WTC11 (cell line): ENCODE data around the gene TSC22D3. TPM values are rescaled to one million over a fixed set of nuclear protein-coding genes. Genes with fewer than 3 reads are reported as not detected.

ENCODE experiments used
- ATAC-seq: fragments of 200-7000 bp; cut with Tn5 transposase; 2 replicates; pipeline ENCODE4 v1.10.0; 2021; ENCODE audit warnings: mild to moderate bottlenecking, moderate library complexity
- CTCF ChIA-PET: fragments of 300-600 bp; sonication (Branson Sonifier 250); formaldehyde crosslinking; loops from one replicate; lab custom pipeline; 2021; ENCODE audit warnings: antibody characterized with exemption; lab: Charles Lee
- POLR2A ChIA-PET: fragments of 350-600 bp; sonication (Branson Sonifier 250); formaldehyde crosslinking; loops from one replicate; lab custom pipeline; 2021; ENCODE audit warnings: antibody characterized with exemption; lab: Charles Lee
- DNase-seq: peaks from one replicate; pipeline ENCODE4 v3.0.0; 2021; ENCODE audit warnings: low spot score
- H3K27ac Mint-ChIP-seq: 2 replicates; pipeline ENCODE4 v1.8.0; 2021; ENCODE audit warnings: mixed read lengths
- H3K27me3 Mint-ChIP-seq: 2 replicates; pipeline ENCODE4 v1.8.0; 2021; ENCODE audit warnings: low read depth, mild to moderate bottlenecking, moderate library complexity, mixed read lengths
- H3K36me3 Mint-ChIP-seq: 2 replicates; pipeline ENCODE4 v1.8.0; 2021; ENCODE audit warnings: mixed read lengths
- H3K4me1 Mint-ChIP-seq: 2 replicates; pipeline ENCODE4 v1.8.0; 2022; ENCODE audit warnings: mixed read lengths
- H3K4me3 Mint-ChIP-seq: 2 replicates; pipeline ENCODE4 v1.8.0; 2021; ENCODE audit warnings: mild to moderate bottlenecking, moderate library complexity, mixed read lengths
- H3K9me3 Mint-ChIP-seq: 2 replicates; pipeline ENCODE4 v1.8.0; 2021; ENCODE audit warnings: mixed read lengths
- ESRRA ChIP-seq: sonication (generic); formaldehyde crosslinking; IDR thresholded peaks from 2 replicates; pipeline ENCODE4 v1.8.1; 2022; ENCODE audit warnings: mild to moderate bottlenecking, missing genetic modification reagents, borderline replicate concordance
- ETV6 ChIP-seq: sonication (generic); formaldehyde crosslinking; IDR thresholded peaks from 2 replicates; pipeline ENCODE4 v1.8.1; 2022; ENCODE audit warnings: mild to moderate bottlenecking, missing genetic modification reagents
- KAT7 ChIP-seq: sonication (generic); formaldehyde crosslinking; IDR thresholded peaks from 2 replicates; pipeline ENCODE4 v1.8.1; 2023; ENCODE audit warnings: missing genetic modification reagents, mild to moderate bottlenecking, borderline replicate concordance
- MYBL2 ChIP-seq: sonication (generic); formaldehyde crosslinking; IDR thresholded peaks from 2 replicates; pipeline ENCODE4 v1.8.1; 2023; ENCODE audit warnings: mild to moderate bottlenecking, moderate library complexity, missing genetic modification reagents
- NFATC4 ChIP-seq: fragments of 250-450 bp; sonication (Bioruptor Pico); IDR thresholded peaks from 2 replicates; pipeline ENCODE4 v1.9.0; 2021; ENCODE audit warnings: mild to moderate bottlenecking
- PRRX2 ChIP-seq: fragments of 250-450 bp; sonication (Bioruptor Pico); IDR thresholded peaks from 2 replicates; pipeline ENCODE4 v1.8.0; 2021; ENCODE audit warnings: mild to moderate bottlenecking
- RELA ChIP-seq: sonication (generic); formaldehyde crosslinking; IDR thresholded peaks from 2 replicates; pipeline ENCODE4 v1.8.1; 2022; ENCODE audit warnings: missing genetic modification reagents, mild to moderate bottlenecking, borderline replicate concordance
- SP1 ChIP-seq: sonication (generic); formaldehyde crosslinking; conservative IDR thresholded peaks from 2 replicates; pipeline ENCODE4 v1.8.1; 2022; ENCODE audit warnings: missing genetic modification reagents
- TCF7 ChIP-seq: sonication (generic); formaldehyde crosslinking; IDR thresholded peaks from 2 replicates; pipeline ENCODE4 v1.8.0; 2022; ENCODE audit warnings: mild to moderate bottlenecking, low read depth, missing genetic modification reagents, moderate library complexity
- ZNF416 ChIP-seq: fragments of 250-450 bp; sonication (Bioruptor Pico); IDR thresholded peaks from 2 replicates; pipeline ENCODE4 v1.9.0; 2021; ENCODE audit warnings: mild to moderate bottlenecking, inconsistent platforms
- total RNA-seq: library from RNA; stranded (reverse); gene quantifications from 3 replicates; pipeline ENCODE4 v1.2.3, GENCODE V29; 2021
- TF ChIP-seq, protein P1 (sequence below): sonication (generic); formaldehyde crosslinking; IDR thresholded peaks from 2 replicates; pipeline ENCODE4 v1.8.0; 2022; ENCODE audit warnings: mild to moderate bottlenecking, missing genetic modification reagents
- TF ChIP-seq, protein P2 (sequence below): fragments of 250-450 bp; sonication (Bioruptor Pico); conservative IDR thresholded peaks from 2 replicates; pipeline ENCODE4 v1.9.0; 2021; ENCODE audit warnings: mild to moderate bottlenecking
- TF ChIP-seq, protein P3 (sequence below): sonication (generic); formaldehyde crosslinking; IDR thresholded peaks from 2 replicates; pipeline ENCODE4 v1.8.1; 2023; ENCODE audit warnings: mild to moderate bottlenecking, moderate library complexity, missing genetic modification reagents
- TF ChIP-seq, protein P4 (sequence below): fragments of 200-600 bp; IDR thresholded peaks from 2 replicates; pipeline ENCODE4 v1.8.0; 2022; ENCODE audit warnings: antibody characterized with exemption
- TF ChIP-seq, protein P5 (sequence below): fragments of 250-450 bp; sonication (Bioruptor Pico); IDR thresholded peaks from 2 replicates; pipeline ENCODE4 v1.9.0; 2021; ENCODE audit warnings: mild to moderate bottlenecking
- TF ChIP-seq, protein P6 (sequence below): sonication (generic); formaldehyde crosslinking; IDR thresholded peaks from 2 replicates; pipeline ENCODE4 v1.8.0; 2022; ENCODE audit warnings: mild to moderate bottlenecking, missing genetic modification reagents
- TF ChIP-seq, protein P7 (sequence below): sonication (generic); formaldehyde crosslinking; IDR thresholded peaks from 2 replicates; pipeline ENCODE4 v1.8.1; 2022; ENCODE audit warnings: missing genetic modification reagents, borderline replicate concordance
- TF ChIP-seq, protein P8 (sequence below): sonication (generic); formaldehyde crosslinking; conservative IDR thresholded peaks from 2 replicates; pipeline ENCODE4 v1.8.1; 2022; ENCODE audit warnings: mild to moderate bottlenecking, missing genetic modification reagents
- TF ChIP-seq, protein P9 (sequence below): sonication (generic); formaldehyde crosslinking; IDR thresholded peaks from 2 replicates; pipeline ENCODE4 v1.8.1; 2023; ENCODE audit warnings: mild to moderate bottlenecking, missing genetic modification reagents

The TSC22D3 gene
- total RNA-seq, 1 experiment from 2014 or later, result 15.7 TPM

DNA sequence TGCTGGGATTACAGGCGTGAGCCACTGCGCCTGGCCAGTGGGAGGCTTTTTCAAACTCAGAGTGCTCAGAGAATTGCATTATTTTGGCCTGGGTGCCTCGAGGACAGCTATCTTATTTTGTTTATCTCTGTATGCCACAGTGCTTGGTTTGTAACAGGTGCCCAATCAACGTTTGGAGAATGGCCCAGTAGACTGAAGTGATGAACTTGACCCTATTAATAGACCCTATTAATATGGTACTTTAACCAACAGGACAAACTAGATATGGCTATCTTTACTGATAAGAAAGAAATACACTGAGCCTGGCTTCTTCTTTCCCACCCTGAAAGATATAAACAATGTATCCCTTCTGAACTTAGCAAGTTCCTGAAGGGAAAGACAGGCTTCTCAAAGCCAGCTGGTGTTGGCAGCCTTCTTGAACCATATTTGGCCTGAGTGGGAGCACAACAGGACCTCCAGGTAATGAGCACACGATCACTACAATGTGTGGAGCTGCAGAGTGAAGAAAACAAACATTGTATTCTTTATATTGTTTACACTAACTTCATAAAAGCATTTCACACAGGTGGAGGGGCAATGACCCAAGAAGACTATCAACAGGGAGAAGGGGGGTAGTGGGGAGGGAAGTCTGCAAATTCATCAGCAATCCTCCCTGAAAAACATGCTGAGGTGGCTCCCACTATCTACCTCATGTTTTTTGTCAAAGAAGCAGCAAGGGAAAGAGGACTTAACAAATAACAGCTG, 105.5 kb downstream of the TSC22D3 start:
- Mint-ChIP-seq H3K27ac (no peak overlapping the region), H3K4me3 (no peak overlapping the region), H3K27me3 (no peaks in the 10 kb centered on the region), H3K36me3 (no peaks in the 10 kb centered on the region), H3K9me3 (no peaks in the 10 kb centered on the region), H3K4me1 (peaks cover 19% of the 10 kb centered on the region)
- no peak for TF ChIP-seq SP1 (CRISPR knock-in tag)
- TF ChIP-seq, protein P1, sequence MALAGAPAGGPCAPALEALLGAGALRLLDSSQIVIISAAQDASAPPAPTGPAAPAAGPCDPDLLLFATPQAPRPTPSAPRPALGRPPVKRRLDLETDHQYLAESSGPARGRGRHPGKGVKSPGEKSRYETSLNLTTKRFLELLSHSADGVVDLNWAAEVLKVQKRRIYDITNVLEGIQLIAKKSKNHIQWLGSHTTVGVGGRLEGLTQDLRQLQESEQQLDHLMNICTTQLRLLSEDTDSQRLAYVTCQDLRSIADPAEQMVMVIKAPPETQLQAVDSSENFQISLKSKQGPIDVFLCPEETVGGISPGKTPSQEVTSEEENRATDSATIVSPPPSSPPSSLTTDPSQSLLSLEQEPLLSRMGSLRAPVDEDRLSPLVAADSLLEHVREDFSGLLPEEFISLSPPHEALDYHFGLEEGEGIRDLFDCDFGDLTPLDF (CRISPR knock-in tag), result no peak
- no peak for TF ChIP-seq ESRRA (CRISPR knock-in tag)
- TF ChIP-seq, protein P2, sequence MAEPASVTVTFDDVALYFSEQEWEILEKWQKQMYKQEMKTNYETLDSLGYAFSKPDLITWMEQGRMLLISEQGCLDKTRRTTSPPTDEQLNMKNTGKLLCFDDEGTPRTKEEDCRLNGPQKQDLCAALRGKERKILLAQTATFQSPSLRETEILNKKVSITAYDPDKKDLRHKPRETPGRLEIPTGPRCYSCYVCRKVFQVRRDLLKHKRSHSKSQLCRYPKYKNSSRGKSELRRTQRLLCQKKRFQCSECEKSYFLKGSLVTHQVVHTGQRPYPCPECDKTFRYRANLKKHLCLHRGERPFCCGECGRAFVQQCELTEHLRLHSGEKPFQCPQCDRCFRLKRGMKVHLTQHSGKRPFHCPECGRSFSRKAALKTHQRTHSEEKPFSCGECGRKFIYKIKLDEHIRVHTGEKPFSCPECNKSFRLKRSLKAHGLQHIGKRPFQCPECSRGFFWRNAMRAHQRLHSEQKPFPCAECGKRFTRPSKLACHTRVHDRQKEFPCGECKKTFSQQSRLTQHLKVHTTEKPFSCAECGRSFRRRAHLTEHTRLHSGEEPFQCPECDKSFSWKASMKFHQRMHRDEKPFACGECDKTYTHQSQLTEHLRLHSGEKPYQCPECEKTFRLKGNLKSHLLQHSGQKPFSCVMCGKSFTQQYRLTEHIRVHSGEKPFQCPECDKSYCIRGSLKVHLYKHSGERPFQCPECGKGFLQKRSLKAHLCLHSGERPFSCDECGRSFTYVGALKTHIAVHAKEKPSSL (CRISPR knock-in tag), result no peak
- TF ChIP-seq, protein P3, sequence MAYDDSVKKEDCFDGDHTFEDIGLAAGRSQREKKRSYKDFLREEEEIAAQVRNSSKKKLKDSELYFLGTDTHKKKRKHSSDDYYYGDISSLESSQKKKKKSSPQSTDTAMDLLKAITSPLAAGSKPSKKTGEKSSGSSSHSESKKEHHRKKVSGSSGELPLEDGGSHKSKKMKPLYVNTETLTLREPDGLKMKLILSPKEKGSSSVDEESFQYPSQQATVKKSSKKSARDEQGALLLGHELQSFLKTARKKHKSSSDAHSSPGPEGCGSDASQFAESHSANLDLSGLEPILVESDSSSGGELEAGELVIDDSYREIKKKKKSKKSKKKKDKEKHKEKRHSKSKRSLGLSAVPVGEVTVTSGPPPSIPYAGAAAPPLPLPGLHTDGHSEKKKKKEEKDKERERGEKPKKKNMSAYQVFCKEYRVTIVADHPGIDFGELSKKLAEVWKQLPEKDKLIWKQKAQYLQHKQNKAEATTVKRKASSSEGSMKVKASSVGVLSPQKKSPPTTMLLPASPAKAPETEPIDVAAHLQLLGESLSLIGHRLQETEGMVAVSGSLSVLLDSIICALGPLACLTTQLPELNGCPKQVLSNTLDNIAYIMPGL (CRISPR knock-in tag), result no peak
- TF ChIP-seq ZNF416, result no peak
- TF ChIP-seq RELA, result no peak
- TF ChIP-seq TCF7 (CRISPR knock-in tag), result no peak
- TF ChIP-seq, protein P4, sequence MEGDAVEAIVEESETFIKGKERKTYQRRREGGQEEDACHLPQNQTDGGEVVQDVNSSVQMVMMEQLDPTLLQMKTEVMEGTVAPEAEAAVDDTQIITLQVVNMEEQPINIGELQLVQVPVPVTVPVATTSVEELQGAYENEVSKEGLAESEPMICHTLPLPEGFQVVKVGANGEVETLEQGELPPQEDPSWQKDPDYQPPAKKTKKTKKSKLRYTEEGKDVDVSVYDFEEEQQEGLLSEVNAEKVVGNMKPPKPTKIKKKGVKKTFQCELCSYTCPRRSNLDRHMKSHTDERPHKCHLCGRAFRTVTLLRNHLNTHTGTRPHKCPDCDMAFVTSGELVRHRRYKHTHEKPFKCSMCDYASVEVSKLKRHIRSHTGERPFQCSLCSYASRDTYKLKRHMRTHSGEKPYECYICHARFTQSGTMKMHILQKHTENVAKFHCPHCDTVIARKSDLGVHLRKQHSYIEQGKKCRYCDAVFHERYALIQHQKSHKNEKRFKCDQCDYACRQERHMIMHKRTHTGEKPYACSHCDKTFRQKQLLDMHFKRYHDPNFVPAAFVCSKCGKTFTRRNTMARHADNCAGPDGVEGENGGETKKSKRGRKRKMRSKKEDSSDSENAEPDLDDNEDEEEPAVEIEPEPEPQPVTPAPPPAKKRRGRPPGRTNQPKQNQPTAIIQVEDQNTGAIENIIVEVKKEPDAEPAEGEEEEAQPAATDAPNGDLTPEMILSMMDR, result no peak
- TF ChIP-seq, protein P5, sequence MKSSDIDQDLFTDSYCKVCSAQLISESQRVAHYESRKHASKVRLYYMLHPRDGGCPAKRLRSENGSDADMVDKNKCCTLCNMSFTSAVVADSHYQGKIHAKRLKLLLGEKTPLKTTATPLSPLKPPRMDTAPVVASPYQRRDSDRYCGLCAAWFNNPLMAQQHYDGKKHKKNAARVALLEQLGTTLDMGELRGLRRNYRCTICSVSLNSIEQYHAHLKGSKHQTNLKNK, result no peak
- TF ChIP-seq MYBL2 (CRISPR knock-in tag), result no peak
- TF ChIP-seq, protein P6, sequence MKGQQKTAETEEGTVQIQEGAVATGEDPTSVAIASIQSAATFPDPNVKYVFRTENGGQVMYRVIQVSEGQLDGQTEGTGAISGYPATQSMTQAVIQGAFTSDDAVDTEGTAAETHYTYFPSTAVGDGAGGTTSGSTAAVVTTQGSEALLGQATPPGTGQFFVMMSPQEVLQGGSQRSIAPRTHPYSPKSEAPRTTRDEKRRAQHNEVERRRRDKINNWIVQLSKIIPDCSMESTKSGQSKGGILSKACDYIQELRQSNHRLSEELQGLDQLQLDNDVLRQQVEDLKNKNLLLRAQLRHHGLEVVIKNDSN (CRISPR knock-in tag), result no peak
- no peak for TF ChIP-seq ETV6 (CRISPR knock-in tag)
- TF ChIP-seq, protein P7, sequence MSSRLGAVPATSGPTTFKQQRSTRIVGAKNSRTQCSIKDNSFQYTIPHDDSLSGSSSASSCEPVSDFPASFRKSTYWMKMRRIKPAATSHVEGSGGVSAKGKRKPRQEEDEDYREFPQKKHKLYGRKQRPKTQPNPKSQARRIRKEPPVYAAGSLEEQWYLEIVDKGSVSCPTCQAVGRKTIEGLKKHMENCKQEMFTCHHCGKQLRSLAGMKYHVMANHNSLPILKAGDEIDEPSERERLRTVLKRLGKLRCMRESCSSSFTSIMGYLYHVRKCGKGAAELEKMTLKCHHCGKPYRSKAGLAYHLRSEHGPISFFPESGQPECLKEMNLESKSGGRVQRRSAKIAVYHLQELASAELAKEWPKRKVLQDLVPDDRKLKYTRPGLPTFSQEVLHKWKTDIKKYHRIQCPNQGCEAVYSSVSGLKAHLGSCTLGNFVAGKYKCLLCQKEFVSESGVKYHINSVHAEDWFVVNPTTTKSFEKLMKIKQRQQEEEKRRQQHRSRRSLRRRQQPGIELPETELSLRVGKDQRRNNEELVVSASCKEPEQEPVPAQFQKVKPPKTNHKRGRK, result no peak
- TF ChIP-seq, protein P8, sequence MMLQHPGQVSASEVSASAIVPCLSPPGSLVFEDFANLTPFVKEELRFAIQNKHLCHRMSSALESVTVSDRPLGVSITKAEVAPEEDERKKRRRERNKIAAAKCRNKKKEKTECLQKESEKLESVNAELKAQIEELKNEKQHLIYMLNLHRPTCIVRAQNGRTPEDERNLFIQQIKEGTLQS, result no peak
- TF ChIP-seq KAT7 (CRISPR knock-in tag), result no peak
- TF ChIP-seq, protein P9, sequence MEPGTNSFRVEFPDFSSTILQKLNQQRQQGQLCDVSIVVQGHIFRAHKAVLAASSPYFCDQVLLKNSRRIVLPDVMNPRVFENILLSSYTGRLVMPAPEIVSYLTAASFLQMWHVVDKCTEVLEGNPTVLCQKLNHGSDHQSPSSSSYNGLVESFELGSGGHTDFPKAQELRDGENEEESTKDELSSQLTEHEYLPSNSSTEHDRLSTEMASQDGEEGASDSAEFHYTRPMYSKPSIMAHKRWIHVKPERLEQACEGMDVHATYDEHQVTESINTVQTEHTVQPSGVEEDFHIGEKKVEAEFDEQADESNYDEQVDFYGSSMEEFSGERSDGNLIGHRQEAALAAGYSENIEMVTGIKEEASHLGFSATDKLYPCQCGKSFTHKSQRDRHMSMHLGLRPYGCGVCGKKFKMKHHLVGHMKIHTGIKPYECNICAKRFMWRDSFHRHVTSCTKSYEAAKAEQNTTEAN (CRISPR knock-in tag), result no peak
- no peak for TF ChIP-seq PRRX2 (CRISPR knock-in tag)
- no peak for TF ChIP-seq NFATC4 (CRISPR knock-in tag)
- ATAC-seq, result no peak
- POLR2A ChIA-PET, result interaction anchor here (1.9 kb wide), 1 partner anchor 45 kb away, joined by 6 read pairs; no protein-coding TSS in a partner anchor
- CTCF ChIA-PET, result interaction anchor here (1.1 to 2.9 kb wide), 6 partner anchors 10 to 179 kb away, joined by 3 to 28 read pairs (median 4); partner anchors contain the start of genes NCBP2L and TSC22D3
- DNase-seq, result no peak
